Measurements from ENCODE around the gene CADM2. TPM values are rescaled to one million over a fixed set of nuclear protein-coding genes. Genes with fewer than 3 reads are reported as not detected.

Gene CADM2
- total and polyA plus RNA-seq, 2 experiments from 2014 or later, result 13.3 to 47.5 TPM

DNA sequence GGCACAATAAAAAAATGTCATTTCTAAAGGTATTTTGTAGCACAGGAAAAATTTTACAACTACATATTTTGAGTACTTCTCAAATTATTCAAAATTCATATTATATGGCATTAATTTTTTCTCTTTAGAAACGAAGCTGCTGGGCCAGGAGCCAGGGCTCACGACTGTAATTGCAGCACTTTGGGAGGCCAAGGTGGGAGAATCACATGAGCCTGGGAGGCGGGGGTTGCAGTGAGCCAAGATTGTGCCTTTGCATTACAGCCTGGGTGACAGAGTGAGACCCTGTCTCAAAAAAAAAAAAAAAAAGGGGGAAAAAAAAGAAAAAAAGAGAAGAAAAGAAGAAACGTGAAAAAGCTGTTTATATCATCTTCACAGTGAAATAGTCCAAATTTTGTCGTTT lies 62.0 kb downstream of the CADM2 start (continued):
- TF ChIP-seq JUNB (IDR thresholded peaks at IDR 0.05; ENCODE audit: unreplicated experiment) (no peak), STAT1 (IDR thresholded peaks at IDR 0.05; ENCODE audit: unreplicated experiment) (no peak), CREB1 (CRISPR knock-in tag; IDR thresholded peaks at IDR 0.05; ENCODE audit: low read depth) (no peak)
- TF ChIP-seq, protein P1, sequence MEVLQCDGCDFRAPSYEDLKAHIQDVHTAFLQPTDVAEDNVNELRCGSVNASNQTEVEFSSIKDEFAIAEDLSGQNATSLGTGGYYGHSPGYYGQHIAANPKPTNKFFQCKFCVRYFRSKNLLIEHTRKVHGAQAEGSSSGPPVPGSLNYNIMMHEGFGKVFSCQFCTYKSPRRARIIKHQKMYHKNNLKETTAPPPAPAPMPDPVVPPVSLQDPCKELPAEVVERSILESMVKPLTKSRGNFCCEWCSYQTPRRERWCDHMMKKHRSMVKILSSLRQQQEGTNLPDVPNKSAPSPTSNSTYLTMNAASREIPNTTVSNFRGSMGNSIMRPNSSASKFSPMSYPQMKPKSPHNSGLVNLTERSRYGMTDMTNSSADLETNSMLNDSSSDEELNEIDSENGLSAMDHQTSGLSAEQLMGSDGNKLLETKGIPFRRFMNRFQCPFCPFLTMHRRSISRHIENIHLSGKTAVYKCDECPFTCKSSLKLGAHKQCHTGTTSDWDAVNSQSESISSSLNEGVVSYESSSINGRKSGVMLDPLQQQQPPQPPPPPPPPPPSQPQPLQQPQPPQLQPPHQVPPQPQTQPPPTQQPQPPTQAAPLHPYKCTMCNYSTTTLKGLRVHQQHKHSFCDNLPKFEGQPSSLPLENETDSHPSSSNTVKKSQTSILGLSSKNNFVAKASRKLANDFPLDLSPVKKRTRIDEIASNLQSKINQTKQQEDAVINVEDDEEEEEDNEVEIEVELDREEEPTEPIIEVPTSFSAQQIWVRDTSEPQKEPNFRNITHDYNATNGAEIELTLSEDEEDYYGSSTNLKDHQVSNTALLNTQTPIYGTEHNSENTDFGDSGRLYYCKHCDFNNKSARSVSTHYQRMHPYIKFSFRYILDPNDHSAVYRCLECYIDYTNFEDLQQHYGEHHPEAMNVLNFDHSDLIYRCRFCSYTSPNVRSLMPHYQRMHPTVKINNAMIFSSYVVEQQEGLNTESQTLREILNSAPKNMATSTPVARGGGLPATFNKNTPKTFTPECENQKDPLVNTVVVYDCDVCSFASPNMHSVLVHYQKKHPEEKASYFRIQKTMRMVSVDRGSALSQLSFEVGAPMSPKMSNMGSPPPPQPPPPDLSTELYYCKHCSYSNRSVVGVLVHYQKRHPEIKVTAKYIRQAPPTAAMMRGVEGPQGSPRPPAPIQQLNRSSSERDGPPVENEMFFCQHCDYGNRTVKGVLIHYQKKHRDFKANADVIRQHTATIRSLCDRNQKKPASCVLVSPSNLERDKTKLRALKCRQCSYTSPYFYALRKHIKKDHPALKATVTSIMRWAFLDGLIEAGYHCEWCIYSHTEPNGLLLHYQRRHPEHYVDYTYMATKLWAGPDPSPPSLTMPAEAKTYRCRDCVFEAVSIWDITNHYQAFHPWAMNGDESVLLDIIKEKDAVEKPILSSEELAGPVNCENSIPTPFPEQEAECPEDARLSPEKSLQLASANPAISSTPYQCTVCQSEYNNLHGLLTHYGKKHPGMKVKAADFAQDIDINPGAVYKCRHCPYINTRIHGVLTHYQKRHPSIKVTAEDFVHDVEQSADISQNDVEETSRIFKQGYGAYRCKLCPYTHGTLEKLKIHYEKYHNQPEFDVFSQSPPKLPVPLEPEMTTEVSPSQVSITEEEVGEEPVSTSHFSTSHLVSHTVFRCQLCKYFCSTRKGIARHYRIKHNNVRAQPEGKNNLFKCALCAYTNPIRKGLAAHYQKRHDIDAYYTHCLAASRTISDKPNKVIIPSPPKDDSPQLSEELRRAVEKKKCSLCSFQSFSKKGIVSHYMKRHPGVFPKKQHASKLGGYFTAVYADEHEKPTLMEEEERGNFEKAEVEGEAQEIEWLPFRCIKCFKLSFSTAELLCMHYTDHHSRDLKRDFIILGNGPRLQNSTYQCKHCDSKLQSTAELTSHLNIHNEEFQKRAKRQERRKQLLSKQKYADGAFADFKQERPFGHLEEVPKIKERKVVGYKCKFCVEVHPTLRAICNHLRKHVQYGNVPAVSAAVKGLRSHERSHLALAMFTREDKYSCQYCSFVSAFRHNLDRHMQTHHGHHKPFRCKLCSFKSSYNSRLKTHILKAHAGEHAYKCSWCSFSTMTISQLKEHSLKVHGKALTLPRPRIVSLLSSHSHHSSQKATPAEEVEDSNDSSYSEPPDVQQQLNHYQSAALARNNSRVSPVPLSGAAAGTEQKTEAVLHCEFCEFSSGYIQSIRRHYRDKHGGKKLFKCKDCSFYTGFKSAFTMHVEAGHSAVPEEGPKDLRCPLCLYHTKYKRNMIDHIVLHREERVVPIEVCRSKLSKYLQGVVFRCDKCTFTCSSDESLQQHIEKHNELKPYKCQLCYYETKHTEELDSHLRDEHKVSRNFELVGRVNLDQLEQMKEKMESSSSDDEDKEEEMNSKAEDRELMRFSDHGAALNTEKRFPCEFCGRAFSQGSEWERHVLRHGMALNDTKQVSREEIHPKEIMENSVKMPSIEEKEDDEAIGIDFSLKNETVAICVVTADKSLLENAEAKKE (CRISPR knock-in tag; IDR thresholded peaks at IDR 0.05), result no peak

DNA sequence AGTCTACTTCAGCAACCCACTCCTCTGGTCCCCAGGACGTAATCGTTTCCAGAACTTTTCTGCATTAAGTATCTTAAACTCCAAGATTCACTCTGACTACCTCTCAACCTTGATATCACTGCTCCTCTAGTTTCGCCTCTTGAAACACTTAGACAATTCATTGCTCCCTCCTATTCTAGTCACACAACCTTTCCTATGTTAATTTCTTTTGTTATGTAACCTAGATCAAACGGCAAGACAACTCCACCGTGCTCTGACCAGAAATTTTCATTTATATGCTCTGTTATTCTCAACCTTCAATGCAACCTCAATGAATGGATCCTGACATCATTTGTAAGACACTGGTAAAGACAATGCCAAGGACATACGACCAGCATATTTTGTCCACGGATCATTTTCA lies 71.3 kb downstream of the CADM2 start:
- Histone ChIP-seq H3K9me2 (ENCODE audit: insufficient read depth) (no peaks in the 10 kb centered on the region), H3K27me3 (ENCODE audit: insufficient read depth) (no peaks in the 10 kb centered on the region), H2AFZ (no peak overlapping the region), H3K36me3 (ENCODE audit: insufficient read depth) (no peaks in the 10 kb centered on the region), H3K79me2 (replicated peaks; ENCODE audit: insufficient read depth) (no peaks in the 10 kb centered on the region), H3K4me2 (peak overlapping the region; percentile 27; the same call in 1 of the 2 replicates), H4K20me1 (replicated peaks; ENCODE audit: insufficient read depth) (no peaks in the 10 kb centered on the region), H3F3A (replicated peaks; ENCODE audit: low read depth) (no peaks in the 10 kb centered on the region), H3K27ac (ENCODE audit: low read depth) (no peak overlapping the region), H3K4me3 (no peak overlapping the region), H3K4me1 (ENCODE audit: insufficient read depth) (peaks cover 38% of the 10 kb centered on the region)
- Mint-ChIP-seq H3K9me3 (no peaks in the 10 kb centered on the region), H3K27ac (no peak overlapping the region), H3K4me1 (peaks cover 37% of the 10 kb centered on the region), H3K36me3 (ENCODE audit: low read depth) (no peaks in the 10 kb centered on the region), H3K27me3 (ENCODE audit: insufficient read depth, low read depth, poor library complexity) (no peaks in the 10 kb centered on the region), H3K4me3 (peak overlapping the region; percentile 0; the same call in 1 of the 3 replicates)
- TF ChIP-seq STAT1 (IDR thresholded peaks at IDR 0.05; ENCODE audit: unreplicated experiment) (no peak), JUNB (IDR thresholded peaks at IDR 0.05; ENCODE audit: unreplicated experiment) (no peak)
- TF ChIP-seq, protein P1 (CRISPR knock-in tag; IDR thresholded peaks at IDR 0.05), result no peak
- DNase-seq (ENCODE audit: low spot score) (peak; percentile 34), ATAC-seq (peak; percentile 82)
